GM18907 (cell line): ENCODE measurements around the gene RHCE.
"Not testable (repeated sequence)": the region's sequence is repeated elsewhere in the genome, so short reads cannot be mapped to it uniquely, and the experiment has no call there.

Source experiments
- ATAC-seq: cut with Tn5 transposase; IDR thresholded peaks from one replicate; pipeline ENCODE4 v1.9.1; 2021; ENCODE audit warnings: mild to moderate bottlenecking, moderate library complexity; ENCODE audit not compliant: unreplicated experiment

RHCE gene

GRCh38 chr1:25433389-25434186 is 13.0 kb upstream of the RHCE start:
- ATAC-seq, result no peak

GRCh38 chr1:25432749-25433388 is 12.2 kb upstream of the RHCE start:
- ATAC-seq, result no peak

DNA sequence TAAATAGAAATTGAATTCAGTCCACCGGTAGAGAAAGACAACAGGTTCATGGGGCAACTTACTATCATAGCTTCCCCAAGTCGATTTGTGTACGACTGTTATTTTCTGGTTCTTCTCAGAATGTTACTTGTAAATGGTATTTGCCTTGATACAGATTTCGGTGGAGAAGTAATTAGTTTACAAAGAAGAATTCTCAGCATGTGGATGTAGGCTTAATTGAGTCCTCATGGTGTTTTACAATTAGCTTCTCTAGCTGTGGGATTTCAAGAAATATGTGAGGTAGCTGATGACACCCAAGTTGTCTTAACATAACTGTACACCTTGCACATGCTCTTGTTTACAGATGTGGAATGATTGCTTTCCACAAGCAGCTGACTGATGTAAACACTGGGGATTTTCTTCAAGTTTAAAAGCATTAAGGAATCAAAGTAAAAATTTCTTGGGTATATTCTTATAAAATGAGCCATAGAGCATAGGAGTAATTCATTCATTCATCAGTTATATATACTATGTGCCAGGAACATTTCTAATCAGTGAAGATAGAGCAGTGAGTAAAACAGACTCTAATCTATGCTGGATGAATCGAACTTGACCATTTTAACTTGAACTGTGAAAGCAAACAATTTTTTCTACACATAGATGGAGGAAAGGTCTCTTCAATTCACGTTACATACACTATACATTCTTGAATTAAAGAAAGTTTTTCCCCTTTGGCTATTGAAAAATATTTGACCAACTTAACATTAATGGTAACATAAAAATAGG is 11.5 kb upstream of the RHCE start:
- no peak for ATAC-seq

- peak; percentile 26 for ATAC-seq
Observed at GRCh38 chr1:25430967-25431881, 10.6 kb upstream of the RHCE start.

- ATAC-seq, result peak; percentile 92
Observed at GRCh38 chr1:25430073-25430966, 9.7 kb upstream of the RHCE start, which contains the start of gene MACO1. MACO1 (plus strand) TSS chr1:25430897; CDS start chr1:25431099, 202 bp downstream.

- no peak for ATAC-seq
Observed at GRCh38 chr1:25428475-25429166, 8.0 kb upstream of the RHCE start.

- no peak for ATAC-seq
Observed at GRCh38 chr1:25427696-25428095, 7.1 kb upstream of the RHCE start.

DNA sequence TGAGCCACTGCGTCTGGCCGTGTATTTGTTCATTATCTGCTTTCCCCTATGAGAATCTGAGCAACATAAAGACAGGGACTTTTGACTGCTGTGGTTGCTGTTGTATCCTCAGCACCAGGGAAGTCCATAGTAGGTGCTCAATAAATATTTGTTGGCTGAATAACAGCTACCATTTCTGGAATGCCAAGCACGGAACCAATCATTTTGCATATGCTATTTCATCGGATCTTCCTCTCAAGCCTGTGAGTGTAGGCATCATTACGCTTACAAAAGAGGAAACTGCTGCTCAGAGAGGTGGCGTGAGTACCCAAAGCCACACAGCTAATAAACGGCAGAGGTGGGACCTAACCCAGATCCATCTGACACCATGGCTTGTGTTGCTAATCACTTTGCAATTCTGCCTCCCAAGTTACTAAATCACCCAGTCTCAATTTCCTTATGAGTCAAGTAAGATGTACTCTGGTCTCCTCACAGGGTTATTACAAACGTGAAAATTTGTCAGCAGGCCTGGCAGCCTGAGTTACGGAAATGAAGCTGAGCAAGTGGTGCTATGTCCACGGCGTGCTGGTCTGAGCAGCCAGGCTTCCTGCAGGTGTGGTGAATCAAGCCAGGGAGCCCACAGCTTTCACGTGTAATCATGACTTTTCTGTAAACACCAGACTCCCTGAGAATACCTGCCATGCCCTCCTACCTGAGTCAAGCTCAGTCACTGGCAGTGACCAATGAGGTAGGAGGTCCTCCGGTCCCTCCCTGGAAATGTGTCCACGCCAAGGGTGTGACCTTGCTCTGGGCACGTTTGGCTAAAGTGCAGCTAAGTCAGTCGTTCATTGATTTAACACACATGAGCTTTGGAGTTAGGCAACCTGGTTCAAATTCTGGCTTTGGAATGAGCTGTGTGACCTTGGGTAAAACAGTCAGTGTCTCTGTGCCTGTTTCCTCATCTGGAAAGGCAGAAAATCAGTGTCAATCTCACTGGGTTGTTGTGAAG is 4.8 kb upstream of the RHCE start:
- no peak for ATAC-seq

DNA sequence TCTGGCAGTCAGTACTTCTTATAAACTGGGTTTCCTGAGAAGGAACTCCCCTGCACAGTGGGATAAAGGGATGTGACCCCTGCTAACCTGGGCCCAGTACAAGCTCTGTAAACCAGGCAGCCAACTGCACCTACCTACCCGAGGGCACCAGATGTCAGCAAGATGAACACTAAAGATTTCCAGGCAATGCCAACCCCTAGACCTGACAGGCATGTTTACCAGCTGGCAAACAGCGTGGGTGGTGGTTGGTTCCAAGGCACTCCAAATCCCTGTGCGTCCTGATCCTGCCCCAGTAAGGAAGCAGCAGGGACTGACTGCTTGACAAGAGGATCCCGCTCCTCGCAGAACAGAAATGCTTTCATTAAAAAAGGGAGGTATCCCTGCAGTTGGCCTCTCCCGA is 2.6 kb upstream of the RHCE start:
- ATAC-seq, result not testable (repeated sequence)

GRCh38 chr1:25419339-25419738 is 1.3 kb downstream of the RHCE start:
- not testable (repeated sequence) for ATAC-seq

DNA sequence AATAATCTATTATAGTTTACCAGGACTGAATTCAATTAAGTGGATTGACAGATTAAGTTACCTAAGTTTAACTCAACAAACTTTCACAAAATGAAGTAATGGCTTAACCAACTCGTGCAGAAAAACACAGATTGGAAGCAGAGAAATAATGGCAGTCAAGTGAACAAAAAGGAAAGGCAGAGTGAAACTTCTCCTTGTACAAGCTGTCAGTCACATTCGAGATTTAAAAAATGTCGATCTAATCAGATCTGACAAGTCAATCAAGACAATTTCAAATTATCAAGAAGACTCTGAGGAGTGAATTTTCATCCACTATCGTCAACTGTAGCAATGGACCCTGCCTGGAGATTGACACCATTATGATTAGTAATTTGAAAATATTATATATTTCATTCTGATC is 3.3 kb downstream of the RHCE start:
- ATAC-seq, result not testable (repeated sequence)

GRCh38 chr1:25414578-25414977 is 6.0 kb downstream of the RHCE start:
- ATAC-seq, result not testable (repeated sequence)

GRCh38 chr1:25414157-25414556 is 6.5 kb downstream of the RHCE start:
- ATAC-seq, result not testable (repeated sequence)

DNA sequence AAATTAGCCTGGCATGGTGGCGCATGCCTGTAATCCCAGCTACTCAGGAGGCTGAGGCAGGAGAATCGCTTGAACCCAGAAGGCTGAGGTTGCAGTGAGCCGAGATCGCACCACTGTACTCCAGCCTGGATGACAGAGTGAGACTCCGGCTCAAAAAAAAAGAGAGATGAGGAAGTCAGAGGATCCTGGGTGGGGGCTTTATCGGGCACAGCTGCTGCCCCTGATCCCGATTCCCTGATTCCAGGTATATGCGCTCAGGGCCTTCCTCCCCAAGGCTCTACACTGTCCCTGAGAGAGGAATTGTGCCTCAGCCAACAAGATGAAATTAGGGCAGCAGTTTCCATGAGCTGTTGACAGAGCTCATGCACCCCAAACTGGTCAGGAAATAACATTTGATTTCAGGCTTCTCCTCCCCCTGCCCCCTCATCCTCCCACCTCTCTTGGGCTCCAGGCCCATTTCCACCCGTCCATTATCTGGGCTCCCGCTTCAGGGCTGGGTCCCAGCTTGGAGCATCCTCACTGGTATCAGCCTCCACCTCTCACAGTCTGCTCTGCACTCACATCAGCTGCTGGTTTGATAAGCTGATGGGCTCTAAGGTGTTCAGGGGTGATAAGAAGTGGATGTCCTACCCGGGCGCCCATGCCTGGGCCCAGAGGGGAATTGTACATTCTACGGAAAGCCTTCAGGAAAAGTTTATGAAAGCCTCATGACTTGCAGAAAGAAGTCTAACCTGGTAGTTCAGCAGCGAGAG is 7.6 kb downstream of the RHCE start:
- ATAC-seq, result not testable (repeated sequence)

DNA sequence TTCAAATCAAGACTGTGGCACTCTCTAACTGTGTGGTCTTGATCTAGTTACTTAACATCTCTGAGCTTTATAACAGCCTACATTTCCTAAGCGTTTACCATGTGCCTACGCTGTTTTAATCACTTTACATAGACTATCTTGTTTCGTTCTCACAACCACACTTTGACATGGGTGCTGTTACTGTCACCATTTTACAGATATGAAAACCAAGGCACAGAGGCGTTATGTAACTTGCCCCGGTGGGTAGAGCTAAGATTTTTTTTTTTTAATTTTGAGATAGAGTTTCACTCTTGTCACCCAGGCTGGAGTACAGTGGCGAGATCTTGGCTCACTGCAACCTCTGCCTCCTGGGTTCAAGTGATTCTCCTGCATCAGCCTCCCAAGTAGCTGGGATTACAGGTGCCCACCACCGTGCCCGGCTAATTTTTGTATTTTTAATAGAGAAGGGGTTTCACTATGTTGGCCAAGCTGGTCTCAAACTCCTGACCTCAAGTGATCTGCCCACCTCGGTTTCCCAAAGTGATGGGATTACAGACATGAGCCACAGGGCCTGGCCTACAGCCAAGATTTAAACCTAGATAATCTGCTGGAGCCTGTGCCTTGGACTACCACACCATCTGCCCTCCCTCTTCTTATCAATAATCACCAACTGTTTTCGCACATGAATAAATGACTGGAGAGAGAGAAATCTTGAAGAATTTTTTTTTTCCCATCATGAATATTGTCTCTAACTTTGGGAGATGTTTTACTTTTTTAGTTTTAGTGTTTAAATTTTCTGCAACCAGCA is 10.8 kb downstream of the RHCE start:
- ATAC-seq, result not testable (repeated sequence)

DNA sequence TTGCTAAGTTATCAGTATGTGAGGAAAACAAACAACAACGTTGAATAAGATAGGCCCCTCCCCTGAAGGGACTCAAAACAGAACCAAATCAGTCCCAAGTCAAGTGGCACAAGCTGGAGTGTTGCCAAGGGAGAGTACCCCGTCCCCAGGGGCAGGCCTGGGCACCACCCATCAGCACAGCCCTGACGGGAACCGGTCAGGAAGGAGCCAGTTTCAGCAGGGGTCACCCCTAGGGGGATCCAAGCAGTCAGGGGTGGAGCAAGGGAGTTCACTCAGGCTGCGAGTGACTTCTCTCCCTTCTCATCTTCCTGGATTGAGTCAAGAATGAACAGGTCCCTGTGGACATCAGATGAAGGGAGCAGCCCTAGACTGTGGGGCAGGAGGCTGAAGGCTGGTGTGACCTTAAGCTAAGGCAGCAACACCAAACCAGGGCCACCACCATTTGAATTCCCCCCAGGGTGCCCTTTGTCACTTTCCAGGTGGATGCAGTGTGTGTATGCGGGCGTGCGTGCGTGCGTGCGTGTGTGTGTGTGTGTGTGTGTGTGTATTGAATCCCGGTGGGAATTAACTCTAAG is 14.8 kb downstream of the RHCE start:
- not testable (repeated sequence) for ATAC-seq
